ENCODE results near the gene ELOVL3.
"Not testable (repeated sequence)": the region's sequence is repeated elsewhere in the genome, so short reads cannot be mapped to it uniquely, and the experiment has no call there.

Gene ELOVL3, protein sequence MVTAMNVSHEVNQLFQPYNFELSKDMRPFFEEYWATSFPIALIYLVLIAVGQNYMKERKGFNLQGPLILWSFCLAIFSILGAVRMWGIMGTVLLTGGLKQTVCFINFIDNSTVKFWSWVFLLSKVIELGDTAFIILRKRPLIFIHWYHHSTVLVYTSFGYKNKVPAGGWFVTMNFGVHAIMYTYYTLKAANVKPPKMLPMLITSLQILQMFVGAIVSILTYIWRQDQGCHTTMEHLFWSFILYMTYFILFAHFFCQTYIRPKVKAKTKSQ
- 0 to 0.27 (median 0) reads per million in 4 experiments for total RNA-seq

DNA sequence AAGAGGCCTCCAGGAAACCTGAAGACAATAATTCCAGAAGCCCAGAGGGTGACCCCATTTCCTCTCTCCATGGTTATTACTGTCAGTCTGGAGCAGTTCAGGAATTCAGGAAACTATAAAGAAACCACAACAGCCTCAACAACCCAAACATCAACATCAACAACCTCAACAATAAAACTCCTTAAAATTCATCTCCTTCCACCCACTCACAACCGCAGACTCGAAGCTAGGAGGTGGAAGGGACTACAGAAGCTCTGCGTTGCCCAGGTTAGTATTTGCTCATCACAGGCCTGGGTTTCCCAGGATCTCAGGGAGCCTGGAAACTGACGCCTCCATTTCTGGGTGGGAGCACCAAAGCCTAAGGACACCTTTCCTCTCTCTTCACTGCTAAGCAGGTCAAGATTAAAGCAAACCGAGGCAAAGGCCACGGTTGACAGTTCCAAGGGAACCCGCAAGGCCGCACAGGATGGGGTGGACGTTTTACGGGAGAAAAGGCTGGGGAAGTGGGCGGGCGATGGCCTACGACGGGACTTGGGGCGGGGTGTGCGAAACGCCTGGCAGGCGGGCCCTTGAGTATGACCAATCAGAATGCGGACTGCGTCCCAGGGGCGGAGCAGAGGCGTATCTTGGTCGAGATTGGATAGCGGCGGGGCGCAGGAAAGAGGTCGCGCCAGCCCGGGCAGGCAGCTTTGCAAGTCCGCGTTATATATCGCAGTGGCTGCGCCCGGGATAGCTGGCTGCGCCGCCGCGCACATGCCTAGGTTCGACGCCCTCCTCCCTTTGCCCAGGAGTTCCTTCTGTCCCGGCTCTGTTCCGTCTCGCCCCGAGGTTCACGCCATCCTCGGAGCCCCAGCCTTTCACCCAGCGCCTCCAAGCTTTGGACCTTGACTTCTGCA, at the start of gene ELOVL3:
Gene ELOVL3 (plus strand): TSS at position 654 of the 896 bp plus-strand sequence. CDS start 250 bp downstream, outside the sequence.
- DNase-seq: peak; percentile 73

DNA sequence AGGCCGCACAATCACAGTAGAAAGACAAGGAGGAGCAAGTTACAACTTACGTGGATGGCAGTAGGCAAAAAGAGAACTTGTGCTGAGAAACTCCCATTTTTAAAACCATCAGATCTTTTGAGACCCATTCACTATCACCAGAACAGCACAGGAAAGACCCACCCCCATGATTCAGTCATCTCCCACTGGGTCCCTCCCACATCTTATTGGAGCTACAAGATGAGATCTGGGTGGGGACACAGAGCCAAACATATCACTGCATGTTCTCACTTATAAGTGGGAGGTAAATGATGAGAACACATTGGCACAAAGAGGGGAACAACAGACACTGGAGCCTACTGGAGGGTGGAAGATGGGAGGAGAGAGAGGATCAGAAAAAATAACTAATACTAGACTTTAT, 41.5 kb upstream of the ELOVL3 start:
- DNase-seq: no peak

- no peak for DNase-seq
Measured at GRCh38 chr10:102185272-102185671, 40.8 kb upstream of the ELOVL3 start.

DNA sequence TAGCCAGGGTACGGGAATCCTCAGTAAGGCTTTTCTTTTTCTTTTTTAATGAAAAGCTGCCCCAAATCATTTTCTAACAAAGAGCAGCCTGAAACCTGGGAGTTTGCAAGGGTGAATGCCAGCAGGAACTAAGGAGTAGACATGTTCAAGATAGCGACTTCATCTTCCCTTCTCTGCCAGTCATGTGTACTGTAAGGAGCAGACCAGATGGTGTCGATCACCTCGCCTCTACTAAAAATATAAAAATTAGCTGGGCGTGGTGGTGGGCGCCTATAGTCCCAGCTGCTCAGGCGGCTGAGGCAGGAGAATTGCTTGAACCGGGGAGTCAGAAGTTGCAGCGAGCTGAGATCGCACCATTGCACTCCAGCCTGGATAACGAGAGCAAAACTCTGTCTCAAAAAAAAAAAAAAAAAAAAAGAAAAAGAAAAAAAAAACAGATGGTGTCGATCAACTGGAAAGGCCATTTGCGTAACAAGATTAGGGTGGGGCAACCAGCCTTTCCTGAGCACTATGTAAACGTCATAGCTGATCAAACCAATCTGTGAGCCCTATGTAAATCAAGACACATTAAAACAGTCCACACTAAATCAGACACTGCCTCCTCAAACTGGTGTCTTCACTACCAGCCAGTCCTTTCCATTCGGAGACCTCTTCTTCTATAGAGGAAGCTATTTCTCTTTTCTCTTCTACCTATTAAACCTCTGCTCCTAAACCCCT, 40.1 kb upstream of the ELOVL3 start:
- DNase-seq: no peak

- DNase-seq: no peak
Measured at GRCh38 chr10:102188298-102188940, 37.7 kb upstream of the ELOVL3 start.

DNA sequence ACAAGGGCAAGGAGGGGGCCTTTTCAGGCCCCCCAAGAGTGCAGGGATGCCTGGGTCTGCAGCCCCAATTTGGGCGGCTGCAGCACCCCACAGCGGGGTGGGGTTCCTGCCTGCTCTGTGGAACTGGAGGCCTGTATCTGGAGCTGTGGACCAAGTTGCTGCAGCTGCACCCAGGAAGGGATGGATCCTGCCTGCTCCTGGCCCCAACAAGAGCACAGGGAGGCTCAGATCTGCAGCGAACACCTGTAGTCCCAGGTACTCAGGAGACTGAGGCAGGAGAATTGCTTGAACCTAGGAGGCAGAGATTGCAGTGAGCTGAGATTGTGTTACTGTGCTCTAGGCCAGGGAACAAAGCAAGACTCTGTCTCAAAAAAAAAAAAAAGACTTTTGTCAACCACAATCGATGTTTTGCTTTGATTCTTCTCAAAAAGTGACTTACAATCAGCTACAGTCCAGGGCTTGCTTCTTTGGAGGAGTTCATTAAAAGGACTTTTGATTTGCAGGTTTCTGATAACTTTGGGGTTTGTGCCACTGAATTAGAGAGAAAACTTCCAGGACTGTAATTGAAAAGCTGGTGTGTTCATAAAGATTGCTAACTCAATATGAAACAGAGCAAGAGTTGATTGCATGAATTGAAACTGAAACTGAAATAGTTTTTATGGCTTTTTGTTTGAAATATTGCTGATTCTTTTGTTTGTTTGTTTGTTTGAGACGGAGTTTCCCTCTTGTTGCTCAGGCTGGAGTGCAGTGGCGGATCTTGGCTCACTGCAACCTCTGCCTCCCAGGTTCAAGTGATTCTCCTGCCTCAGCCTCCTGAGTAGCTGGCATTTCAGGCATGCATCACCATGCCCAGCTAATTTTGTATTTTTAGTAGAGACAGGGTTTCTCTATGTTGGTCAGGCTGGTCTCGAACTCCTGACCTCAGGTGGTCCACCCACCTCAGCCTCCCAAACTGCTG, 36.9 kb upstream of the ELOVL3 start:
- DNase-seq: not testable (repeated sequence)

DNA sequence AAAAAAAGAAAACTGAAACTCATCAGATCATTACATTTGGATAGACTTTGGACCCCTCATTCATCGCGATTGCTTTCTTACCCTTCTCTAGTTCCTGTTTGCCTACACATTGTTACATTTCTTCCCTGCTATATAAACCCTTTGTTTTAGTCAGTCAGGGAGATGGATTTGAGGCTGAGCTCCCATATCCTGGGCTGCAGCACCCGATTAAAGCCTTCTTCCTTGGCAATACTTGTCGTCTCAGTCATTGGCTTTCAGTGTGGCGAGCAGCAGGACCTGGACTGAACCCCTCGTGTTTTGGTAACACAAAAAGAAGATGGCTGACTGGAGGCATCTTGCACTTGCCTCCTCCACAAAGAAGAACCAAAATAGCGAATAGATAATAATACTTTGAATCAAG, 34.1 kb upstream of the ELOVL3 start:
- DNase-seq: no peak

DNA sequence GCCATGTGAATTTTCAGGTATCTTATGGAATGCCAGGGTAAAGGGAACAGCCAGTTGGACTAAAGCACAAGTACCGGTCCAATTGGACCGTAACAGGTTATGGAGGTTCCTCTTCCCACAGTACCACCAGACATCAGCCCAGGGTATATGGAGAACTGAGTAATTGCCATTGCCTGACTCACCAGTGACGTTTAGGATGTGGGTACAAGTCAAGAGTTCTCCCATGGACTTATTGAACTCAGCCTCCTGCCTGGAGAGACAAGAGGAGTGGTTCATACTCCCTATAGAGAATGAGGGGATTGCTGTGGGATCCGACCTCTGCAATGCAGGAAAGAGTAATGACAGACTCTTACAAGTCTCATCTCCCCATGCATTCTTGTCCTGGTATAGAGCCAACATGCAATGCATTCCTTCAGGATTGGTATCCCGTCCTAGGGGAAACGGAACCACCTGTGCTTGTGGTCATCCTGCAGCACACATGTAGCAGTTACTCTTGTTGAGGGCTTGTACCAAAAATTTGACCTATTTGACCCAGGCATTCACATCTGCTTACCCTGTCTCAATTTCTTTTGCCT, 30.7 kb upstream of the ELOVL3 start:
- DNase-seq: no peak

DNA sequence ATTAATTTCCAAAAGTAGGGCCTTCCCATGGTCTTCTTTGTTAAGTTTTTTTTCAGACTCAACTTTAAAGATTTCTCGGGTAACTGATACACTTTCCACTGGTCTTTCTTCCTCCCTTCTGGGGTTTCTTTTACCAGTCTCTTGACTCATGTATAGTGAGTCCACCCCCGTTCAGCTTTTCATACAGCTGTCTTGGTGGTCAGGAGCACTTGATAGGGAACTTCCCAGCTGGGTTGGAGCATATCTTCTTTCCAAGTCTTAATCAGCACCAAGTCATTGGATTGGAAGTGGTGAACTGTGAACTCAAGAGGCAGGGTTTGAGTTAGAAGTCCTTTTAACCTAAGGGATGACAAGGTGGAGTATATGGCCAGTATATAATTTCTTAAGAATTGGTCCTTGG, 29.2 kb upstream of the ELOVL3 start:
- no peak for DNase-seq

DNA sequence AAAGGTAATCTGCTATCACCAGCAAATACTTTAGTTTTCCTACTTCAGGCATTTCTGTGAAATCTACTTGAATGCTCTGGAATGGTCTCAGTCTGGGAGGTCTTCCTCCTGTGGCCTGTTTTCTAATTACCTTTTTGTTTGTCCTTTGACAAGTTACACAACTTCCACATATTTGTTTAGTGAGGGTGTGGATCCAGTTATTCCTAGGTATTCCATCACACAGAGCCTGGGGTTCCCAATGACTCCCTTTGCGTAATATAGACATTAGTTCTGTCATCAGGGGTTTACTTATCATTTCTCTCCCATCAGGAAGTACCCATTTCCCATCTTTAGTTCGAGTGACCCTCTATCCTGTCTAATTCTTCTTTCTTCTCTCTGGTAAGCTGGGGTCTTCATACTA, 28.1 kb upstream of the ELOVL3 start:
- DNase-seq: no peak

- DNase-seq: no peak
Measured at GRCh38 chr10:102200751-102201640, 25.1 kb upstream of the ELOVL3 start.

- no peak for DNase-seq
Measured at GRCh38 chr10:102202386-102202785, 23.7 kb upstream of the ELOVL3 start.

DNA sequence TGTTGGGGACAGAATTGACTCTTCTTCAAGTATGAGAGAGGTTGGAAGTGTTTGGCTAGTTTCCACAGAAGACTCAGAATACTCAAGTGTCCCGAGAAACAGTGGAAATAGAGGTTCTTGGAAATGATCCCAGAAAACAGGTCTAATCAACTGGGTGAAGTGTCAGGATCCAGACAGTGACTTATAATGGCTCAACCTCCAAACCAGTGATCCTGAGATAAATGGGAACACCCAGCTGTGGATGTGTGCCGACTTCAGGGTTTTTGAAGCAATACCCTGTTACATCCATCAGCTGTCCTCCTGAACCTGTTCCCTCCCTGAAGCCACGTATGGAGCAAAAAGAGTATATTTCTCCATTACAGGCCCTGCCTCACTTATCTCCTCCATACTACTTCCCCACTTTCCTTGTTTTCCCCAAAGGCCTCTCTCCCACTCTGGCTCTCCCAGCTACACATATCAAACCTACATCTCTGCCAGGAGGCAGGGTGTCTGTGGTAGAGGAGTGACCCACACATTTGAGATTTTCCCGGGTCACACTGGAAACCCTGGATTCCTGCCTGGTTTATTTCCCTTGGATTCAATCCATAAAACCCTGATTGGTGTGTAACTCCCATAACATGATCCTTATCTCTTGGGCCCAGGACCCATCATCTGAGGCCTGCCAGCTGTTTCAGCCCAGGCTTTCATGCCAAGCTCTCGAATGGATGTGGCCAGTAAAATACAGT, 17.6 kb upstream of the ELOVL3 start:
- no peak for DNase-seq

DNA sequence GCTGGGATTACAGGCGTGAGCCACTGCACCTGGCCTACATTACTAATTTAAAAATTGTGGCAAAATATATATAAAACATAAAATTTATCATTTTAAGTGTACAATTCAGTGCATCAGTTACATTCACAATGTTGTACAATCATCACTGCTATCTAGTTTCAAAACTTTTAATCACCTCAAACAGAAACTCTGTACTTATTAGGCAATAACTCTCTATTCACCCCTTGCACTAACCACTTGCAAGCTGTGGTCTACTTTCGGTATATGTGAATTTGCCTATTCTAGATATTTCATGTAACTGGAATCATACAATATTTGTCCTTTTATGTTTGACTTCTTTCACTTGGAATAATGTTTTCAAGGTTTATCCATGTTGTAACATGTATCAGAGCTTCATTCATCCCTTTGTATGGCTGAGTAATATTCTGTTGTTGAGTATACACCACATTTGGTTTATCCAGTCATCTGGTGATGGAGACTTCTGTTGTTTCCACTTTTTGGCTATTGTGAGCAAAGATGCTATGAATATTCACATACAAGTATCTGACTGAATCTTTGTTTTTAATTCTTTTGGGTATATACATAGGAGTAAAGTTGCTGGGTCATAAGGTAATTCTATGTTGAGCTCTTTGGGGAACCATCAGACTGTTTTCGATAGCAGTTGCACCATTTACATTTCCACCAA, 14.3 kb upstream of the ELOVL3 start:
- no peak for DNase-seq

DNA sequence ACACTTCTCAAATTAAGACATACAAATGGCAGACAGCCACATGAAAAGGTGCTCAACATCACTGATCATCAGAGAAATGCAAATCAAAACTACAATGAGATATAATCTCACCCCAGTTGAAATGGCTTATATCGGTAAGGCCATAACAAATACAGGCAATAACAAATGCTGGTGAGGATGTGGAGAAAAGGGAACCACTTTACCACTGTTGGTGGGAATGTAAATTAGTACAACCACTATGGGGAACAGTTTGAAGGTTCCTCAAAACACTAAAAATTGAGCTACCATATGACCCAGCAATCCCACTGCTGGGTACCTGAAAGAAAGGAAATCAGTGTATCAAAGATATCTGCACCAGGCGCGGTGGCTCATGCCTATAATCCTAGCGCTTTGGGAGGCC, 12.5 kb upstream of the ELOVL3 start:
- DNase-seq: not testable (repeated sequence)

DNA sequence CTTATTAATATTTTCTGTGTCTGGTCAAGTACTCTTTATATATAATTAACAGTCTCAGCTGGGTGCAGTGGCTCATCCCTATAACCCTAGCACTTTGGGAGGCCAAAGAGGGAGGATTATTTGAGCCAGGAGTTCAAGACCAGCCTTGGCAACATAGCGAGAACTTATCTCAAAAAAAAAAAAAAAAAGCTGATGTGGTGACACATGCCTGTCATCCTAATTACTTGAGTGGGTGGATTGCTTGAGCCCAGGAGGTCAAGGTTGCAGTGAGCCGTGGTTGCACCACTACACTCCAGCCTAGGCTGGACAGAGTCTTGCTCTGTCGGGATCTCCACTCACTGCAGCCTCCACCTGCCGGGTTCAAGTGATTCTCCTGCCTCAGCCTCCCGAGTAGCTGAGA, 6.7 kb upstream of the ELOVL3 start:
- DNase-seq: no peak

DNA sequence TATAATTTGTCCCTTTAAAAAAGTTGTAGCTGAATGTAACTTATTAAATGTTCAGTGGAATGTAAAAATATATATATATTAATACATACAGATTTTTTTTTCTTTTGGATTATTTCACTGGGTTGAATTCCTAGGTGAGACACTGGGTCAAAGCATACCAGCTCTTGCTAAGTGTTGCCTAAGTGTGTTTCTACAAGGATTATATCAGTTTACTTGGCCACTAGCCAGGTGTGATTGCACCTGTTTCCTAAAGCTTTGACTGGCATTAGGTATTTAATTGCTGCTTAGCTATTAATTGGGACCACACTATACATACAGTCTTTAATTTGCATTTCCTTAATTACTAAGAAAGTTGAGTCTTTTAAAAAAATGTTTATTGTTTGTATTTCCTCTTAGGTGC, 5.5 kb upstream of the ELOVL3 start:
- DNase-seq: no peak

- DNase-seq: no peak
Measured at GRCh38 chr10:102222797-102223196, 3.3 kb upstream of the ELOVL3 start.

GRCh38 chr10:102226542-102226870, 407 bp downstream of the ELOVL3 start:
- DNase-seq: no peak

Data from effector CD8-positive, alpha-beta T cell (primary cell).